ENCODE measurements around the gene CDH4.

The CDH4 gene

GRCh38 chr20:61429458-61430227 lies 177.6 kb downstream of the CDH4 start:
- TF ChIP-seq TEAD4 (IDR thresholded peaks at IDR 0.05): no peak
- no peak for TF ChIP-seq TAF1 (IDR thresholded peaks at IDR 0.05; ENCODE audit: low read depth)
- TF ChIP-seq CREB1 (IDR thresholded peaks at IDR 0.05; ENCODE audit: low read depth): no peak
- TF ChIP-seq MAX (IDR thresholded peaks at IDR 0.05): no peak
- TF ChIP-seq CEBPB (IDR thresholded peaks at IDR 0.05): no peak

GRCh38 chr20:61430228-61430624 lies 178.2 kb downstream of the CDH4 start:
- no peak for TF ChIP-seq NFIC (IDR thresholded peaks at IDR 0.05)

GRCh38 chr20:61433176-61433575 lies 181.1 kb downstream of the CDH4 start:
- TF ChIP-seq RAD21 (IDR thresholded peaks at IDR 0.05; ENCODE audit: low read depth) (no peak), TAF1 (IDR thresholded peaks at IDR 0.05; ENCODE audit: low read depth) (no peak), CEBPB (IDR thresholded peaks at IDR 0.05) (no peak), MAX (IDR thresholded peaks at IDR 0.05) (no peak), REST (IDR thresholded peaks at IDR 0.05; ENCODE audit: low read depth) (no peak), EP300 (IDR thresholded peaks at IDR 0.05; ENCODE audit: borderline replicate concordance) (no peak), USF1 (IDR thresholded peaks at IDR 0.05) (no peak), ZBTB7A (IDR thresholded peaks at IDR 0.05; ENCODE audit: low read depth) (no peak), NFIC (IDR thresholded peaks at IDR 0.05) (no peak), TCF12 (IDR thresholded peaks at IDR 0.05; ENCODE audit: low read depth) (no peak), TEAD4 (IDR thresholded peaks at IDR 0.05) (no peak), FOXM1 (IDR thresholded peaks at IDR 0.05; ENCODE audit: borderline replicate concordance, low read depth) (no peak), CREB1 (IDR thresholded peaks at IDR 0.05; ENCODE audit: low read depth) (no peak)

- TF ChIP-seq TCF12 (IDR thresholded peaks at IDR 0.05; ENCODE audit: low read depth): no peak
- no peak for TF ChIP-seq YY1 (IDR thresholded peaks at IDR 0.05; ENCODE audit: low read depth)
- TF ChIP-seq NFIC (IDR thresholded peaks at IDR 0.05): no peak
- TF ChIP-seq REST (IDR thresholded peaks at IDR 0.05; ENCODE audit: low read depth): no peak
- no peak for TF ChIP-seq MAX (IDR thresholded peaks at IDR 0.05)
- no peak for TF ChIP-seq RAD21 (IDR thresholded peaks at IDR 0.05; ENCODE audit: low read depth)
- no peak for TF ChIP-seq TEAD4 (IDR thresholded peaks at IDR 0.05)
- TF ChIP-seq FOXM1 (IDR thresholded peaks at IDR 0.05; ENCODE audit: borderline replicate concordance, low read depth): no peak
- TF ChIP-seq EP300 (IDR thresholded peaks at IDR 0.05; ENCODE audit: borderline replicate concordance): no peak
- no peak for TF ChIP-seq EGR1 (IDR thresholded peaks at IDR 0.05)
Measured at GRCh38 chr20:61433816-61434215, 181.8 kb downstream of the CDH4 start.

- TF ChIP-seq REST (IDR thresholded peaks at IDR 0.05; ENCODE audit: low read depth) (no peak), TAF1 (IDR thresholded peaks at IDR 0.05; ENCODE audit: low read depth) (no peak), CREB1 (IDR thresholded peaks at IDR 0.05; ENCODE audit: low read depth) (no peak)
Measured at GRCh38 chr20:61434341-61434781, 182.3 kb downstream of the CDH4 start.

All from Ishikawa (cell line).